Measurements from ENCODE around the gene LCLAT1.

Gene LCLAT1

DNA sequence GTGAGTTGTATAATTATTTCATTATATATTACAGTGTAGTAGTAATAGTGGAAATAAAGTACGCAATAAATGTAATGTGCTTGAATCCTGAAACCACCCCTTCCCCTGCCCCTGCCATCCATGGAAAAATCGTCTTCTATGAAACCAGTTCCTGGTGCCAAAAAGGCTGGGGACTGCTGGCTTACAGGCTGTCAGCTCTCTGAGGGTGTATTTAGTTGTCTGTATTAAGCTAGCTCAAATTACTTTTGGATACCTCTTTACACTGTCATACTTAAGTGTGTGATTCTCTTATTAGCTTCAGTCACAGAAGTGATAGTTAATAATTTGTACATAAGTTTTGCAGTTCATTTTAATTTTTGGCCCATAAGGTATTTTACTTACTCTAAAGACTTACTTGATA is 29.6 kb downstream of the LCLAT1 start:
- Histone ChIP-seq H3K27ac (no peak overlapping the region), H3K36me3 (replicated peaks) (no peaks in the 10 kb centered on the region), H3K4me3 (ENCODE audit: low read depth, low read length) (no peak overlapping the region), H3K27me3 (replicated peaks) (no peaks in the 10 kb centered on the region)
- TF ChIP-seq, protein P1, sequence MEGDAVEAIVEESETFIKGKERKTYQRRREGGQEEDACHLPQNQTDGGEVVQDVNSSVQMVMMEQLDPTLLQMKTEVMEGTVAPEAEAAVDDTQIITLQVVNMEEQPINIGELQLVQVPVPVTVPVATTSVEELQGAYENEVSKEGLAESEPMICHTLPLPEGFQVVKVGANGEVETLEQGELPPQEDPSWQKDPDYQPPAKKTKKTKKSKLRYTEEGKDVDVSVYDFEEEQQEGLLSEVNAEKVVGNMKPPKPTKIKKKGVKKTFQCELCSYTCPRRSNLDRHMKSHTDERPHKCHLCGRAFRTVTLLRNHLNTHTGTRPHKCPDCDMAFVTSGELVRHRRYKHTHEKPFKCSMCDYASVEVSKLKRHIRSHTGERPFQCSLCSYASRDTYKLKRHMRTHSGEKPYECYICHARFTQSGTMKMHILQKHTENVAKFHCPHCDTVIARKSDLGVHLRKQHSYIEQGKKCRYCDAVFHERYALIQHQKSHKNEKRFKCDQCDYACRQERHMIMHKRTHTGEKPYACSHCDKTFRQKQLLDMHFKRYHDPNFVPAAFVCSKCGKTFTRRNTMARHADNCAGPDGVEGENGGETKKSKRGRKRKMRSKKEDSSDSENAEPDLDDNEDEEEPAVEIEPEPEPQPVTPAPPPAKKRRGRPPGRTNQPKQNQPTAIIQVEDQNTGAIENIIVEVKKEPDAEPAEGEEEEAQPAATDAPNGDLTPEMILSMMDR (IDR thresholded peaks at IDR 0.05; ENCODE audit: low read depth, low read length, missing control alignments) = no peak
- in situ Hi-C loops (cut with HindIII; ENCODE audit: low pct_ligation_motif_present, low sequenced_read_pairs) = no loop called here
- DNase-seq = no peak

DNA sequence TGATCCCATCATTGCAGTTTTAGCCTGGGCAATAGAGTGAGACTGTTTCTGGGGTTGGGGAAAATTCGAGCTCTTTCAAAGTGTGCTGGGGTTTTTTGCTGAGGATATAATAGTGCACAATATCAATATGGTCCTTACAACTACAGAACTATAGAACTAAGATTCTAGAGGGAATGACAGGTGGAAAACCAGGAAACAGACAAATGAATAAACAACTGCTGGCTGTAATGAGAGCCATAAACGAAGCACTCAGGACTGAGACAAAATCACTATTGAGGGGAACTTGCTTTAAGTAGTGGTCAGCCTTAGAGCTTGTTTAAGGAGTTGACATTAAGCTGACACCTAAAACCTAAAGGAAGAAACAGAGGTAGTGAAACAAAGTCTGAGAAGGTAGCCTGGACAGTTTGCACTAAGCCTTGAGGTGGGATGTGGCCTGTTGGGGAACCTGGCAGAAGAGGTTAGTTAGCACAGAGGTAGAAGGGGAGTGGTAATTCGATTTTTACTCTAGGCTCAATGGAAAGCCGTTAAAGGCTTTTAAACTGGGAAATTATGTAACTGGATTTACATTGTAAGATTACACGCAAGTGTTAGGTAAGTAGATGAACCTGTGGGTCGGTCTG is 33.8 kb downstream of the LCLAT1 start:
- Histone ChIP-seq H3K27me3 (replicated peaks) (no peaks in the 10 kb centered on the region), H3K4me3 (ENCODE audit: low read depth, low read length) (no peak overlapping the region), H3K36me3 (replicated peaks) (no peaks in the 10 kb centered on the region), H3K27ac (no peak overlapping the region)
- in situ Hi-C loops (cut with HindIII; ENCODE audit: low pct_ligation_motif_present, low sequenced_read_pairs) = no loop called here
- TF ChIP-seq, protein P1 (IDR thresholded peaks at IDR 0.05; ENCODE audit: low read depth, low read length, missing control alignments) = no peak
- DNase-seq = no peak

DNA sequence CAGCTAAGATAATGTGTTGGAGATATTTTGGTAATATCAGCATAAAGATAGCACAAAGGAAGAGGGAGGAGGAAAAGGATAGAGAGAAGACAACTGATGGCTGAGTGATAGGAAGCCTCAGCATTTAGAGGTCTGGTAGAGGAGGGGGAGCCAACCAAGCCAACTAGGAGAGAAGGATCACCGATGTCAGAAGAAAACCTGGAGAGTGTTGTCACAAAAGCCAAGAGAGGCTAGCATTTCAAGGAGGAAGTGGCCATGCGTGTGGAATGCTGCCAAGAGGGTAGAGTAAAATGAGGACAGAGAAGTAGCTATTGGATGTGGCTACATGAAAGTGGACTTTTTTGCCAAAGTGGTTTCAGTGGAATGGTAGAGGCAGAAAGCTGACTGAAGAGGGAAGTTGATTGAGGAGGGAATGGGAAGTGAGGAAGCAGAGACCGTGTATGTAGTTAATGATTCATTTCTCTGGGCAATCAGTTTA is 34.3 kb downstream of the LCLAT1 start:
- no peaks in the 10 kb centered on the region for H3K36me3 ChIP-seq (replicated peaks)
- TF ChIP-seq, protein P1 (IDR thresholded peaks at IDR 0.05; ENCODE audit: low read depth, low read length, missing control alignments) = no peak
- no peak overlapping the region for H3K4me3 ChIP-seq (ENCODE audit: low read depth, low read length)
- no peak for DNase-seq
- in situ Hi-C loops (cut with HindIII; ENCODE audit: low pct_ligation_motif_present, low sequenced_read_pairs) = no loop called here
- H3K27ac ChIP-seq = no peak overlapping the region
- H3K27me3 ChIP-seq (replicated peaks) = no peaks in the 10 kb centered on the region

DNA sequence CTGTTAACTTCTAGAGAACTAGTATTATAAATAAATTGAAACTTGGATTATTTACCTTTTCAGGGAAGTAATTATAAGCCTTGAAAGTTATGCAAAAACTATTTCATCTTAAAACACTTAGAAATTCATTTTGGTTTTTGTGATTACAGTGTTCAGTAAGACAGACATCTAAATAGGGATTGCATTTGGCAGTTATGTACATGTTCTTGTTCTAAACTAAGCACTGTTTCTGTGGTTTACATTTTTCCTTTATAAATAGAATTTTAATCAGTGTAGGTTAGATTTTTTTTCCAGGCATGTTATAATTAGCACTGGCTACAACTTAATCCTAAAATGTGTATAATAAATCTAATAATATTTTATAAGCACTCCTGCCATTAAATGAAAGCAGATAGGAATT is 35.0 kb downstream of the LCLAT1 start:
- Histone ChIP-seq H3K27ac (no peak overlapping the region), H3K36me3 (replicated peaks) (no peaks in the 10 kb centered on the region), H3K27me3 (replicated peaks) (no peaks in the 10 kb centered on the region), H3K4me3 (ENCODE audit: low read depth, low read length) (no peak overlapping the region)
- DNase-seq = no peak
- TF ChIP-seq, protein P1 (IDR thresholded peaks at IDR 0.05; ENCODE audit: low read depth, low read length, missing control alignments) = no peak
- in situ Hi-C loops (cut with HindIII; ENCODE audit: low pct_ligation_motif_present, low sequenced_read_pairs) = no loop called here

DNA sequence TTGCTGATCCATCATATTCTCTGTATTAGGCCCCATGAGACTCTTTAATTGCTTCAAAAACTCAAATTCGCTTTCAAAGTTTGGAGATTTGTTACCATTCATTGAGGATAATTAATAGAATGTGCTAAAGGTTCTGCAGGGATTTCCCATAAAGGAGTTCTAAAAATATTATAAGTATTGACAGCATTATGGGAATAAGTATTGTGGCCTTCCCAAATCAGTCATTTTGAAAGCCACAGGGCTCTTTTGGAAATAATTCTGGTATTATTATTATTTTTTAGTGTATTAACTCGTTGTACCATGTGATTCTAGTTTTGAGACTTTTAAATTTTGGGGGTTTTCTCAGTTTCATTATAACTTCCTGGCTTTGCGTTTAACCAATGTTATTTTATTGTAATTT is 37.1 kb downstream of the LCLAT1 start:
- DNase-seq = no peak
- H3K27ac ChIP-seq = no peak overlapping the region
- TF ChIP-seq, protein P1 (IDR thresholded peaks at IDR 0.05; ENCODE audit: low read depth, low read length, missing control alignments) = no peak
- no peaks in the 10 kb centered on the region for H3K27me3 ChIP-seq (replicated peaks)
- in situ Hi-C loops (cut with HindIII; ENCODE audit: low pct_ligation_motif_present, low sequenced_read_pairs) = no loop called here
- H3K4me3 ChIP-seq (ENCODE audit: low read depth, low read length) = no peak overlapping the region
- H3K36me3 ChIP-seq (replicated peaks) = no peaks in the 10 kb centered on the region

DNA sequence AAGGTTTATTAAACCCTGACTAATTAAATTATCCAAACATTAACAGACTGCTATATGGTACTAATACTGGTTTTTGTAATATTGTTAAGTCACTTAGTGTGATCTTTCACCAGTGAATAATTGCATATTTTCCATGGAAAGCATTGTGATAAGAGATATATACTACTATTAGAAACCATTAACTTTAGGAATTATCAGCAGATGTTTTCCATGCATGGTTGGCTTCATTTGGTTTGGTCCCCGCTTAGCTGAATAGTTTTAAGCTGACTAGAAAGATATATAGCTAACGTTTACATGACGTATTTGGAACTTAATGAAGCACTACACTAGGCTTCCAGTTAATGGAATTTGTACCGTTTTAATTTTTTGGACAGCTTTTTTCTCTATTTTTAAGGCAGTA is 37.9 kb downstream of the LCLAT1 start:
- no peak overlapping the region for H3K4me3 ChIP-seq (ENCODE audit: low read depth, low read length)
- H3K27ac ChIP-seq = no peak overlapping the region
- TF ChIP-seq, protein P1 (IDR thresholded peaks at IDR 0.05; ENCODE audit: low read depth, low read length, missing control alignments) = no peak
- in situ Hi-C loops (cut with HindIII; ENCODE audit: low pct_ligation_motif_present, low sequenced_read_pairs) = no loop called here
- H3K36me3 ChIP-seq (replicated peaks) = no peaks in the 10 kb centered on the region
- no peaks in the 10 kb centered on the region for H3K27me3 ChIP-seq (replicated peaks)
- no peak for DNase-seq
